Stimulated activated CD4-positive, alpha-beta T cell treated with anti-CD3 and anti-CD28 coated beads, Interleukin-1b, Interleukin-23, amount 100 ng/mL, for 48 hours (primary cell): ENCODE results near the gene ID1.
"Not testable (repeated sequence)": the region's sequence is repeated elsewhere in the genome, so short reads cannot be mapped to it uniquely, and the experiment has no call there.

Experiments
- DNase-seq: peaks from one replicate; pipeline ENCODE4 v3.0.0-alpha.2; 2020

Gene ID1

DNA sequence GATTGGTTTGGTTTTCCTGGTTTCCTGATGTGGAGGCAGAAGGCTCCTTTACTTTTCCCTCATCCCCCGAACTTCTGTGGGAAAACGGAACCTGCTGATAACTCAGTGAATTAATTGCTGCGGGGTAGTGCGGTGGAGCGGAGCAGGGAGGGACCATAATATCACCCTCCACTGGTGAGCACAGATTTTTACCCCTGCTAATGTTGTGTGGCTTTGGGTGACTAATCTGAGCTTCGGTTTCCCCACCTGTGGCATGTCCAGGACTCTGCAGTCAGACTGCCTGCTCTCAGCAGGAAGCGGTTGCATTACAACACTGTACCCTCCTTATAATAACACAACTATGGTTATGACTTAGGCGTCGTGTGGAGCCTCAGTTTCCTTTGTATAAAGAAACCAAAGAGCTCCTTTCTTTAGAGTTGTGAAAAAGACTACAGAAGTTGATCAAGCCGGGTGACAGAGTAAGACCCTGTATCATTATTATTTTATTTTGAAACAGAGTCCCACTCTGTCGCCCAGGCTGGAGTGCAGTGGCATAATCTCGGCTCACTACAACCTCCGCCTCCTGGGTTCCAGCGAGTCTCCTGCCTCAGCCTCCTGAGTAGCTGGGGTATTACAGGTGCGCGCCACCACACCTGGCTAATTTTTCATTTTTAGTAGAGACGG, 2.2 kb upstream of the ID1 start:
- DNase-seq: peak; percentile 70

DNA sequence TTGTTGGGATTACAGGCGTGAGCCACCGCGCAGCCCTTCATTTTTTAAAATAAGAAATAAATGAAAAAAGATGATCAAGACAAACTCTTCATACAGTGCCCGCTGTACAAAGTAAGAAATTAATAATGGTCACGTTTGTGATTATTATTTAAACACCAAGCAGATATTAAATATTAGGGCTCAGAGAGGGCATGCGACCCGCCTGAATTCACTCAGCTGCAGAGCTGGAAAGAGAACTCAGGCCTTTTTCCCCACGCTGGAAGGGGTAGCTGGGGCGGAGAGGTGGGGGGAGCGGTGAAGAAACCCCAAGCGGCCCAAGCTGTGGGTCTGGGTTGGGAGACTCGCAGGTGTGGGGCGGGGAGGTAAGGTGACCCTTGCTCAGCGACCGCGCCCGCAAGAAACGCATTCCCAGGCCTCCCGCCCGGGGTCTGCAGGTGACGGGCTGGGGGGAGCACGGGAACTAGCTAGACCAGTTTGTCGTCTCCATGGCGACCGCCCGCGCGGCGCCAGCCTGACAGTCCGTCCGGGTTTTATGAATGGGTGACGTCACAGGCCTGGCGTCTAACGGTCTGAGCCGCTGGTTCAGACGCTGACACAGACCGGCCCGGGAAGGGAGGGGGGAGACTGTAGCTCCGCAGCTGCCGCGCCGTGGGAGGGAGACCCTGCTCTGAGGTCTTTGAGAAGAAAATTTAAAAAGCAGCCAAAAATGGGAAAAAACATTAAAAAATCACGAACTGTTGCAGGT, 1.1 kb upstream of the ID1 start:
- DNase-seq: peak; percentile 78

DNA sequence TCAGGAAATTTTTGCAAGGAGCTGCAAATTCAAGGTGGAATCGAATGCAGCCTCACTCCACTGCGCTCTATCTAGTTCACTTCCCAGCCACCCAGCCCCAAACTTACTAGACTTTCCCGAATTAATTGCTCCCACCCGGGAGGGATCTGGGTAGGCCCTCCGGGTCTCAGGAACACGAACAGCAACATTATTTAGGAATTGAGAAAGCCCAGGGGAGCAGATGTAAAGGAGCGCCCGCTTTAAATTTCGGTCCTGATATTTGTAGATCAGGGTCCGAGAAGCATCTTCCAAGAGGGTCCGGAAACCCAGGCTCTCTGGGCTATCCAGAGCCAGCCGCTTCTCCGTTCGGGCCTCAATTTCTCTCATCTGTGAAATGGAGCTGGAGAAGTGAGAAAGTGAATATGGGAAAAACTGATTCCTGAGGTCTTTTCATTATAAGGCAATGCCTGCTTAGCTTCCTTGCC, 490 bp upstream of the ID1 start:
- DNase-seq: no peak

DNA sequence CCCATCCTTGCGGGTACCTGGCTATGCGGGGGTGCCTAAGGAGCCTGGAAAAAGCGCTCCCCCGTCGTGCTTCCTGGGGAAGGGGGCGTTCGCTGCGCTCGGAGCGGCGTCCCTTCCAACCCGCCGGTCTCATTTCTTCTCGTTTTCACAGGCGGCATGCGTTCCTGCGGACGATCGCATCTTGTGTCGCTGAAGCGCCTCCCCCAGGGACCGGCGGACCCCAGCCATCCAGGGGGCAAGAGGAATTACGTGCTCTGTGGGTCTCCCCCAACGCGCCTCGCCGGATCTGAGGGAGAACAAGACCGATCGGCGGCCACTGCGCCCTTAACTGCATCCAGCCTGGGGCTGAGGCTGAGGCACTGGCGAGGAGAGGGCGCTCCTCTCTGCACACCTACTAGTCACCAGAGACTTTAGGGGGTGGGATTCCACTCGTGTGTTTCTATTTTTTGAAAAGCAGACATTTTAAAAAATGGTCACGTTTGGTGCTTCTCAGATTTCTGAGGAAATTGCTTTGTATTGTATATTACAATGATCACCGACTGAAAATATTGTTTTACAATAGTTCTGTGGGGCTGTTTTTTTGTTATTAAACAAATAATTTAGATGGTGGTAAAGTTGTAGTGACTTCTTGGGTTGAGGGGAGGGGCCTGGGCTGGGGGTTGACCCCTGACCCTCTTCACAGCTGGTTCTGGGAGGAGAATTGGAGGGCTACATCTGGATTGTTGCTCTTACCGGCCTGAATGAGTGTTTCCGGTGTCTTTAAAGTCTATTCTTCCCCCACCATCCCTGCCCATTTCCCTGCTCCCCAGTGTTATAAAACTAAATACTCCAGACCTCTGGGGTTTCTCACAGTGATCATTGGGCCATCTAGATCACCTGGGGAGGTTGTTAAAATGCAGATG, 1.1 kb downstream of the ID1 start:
- no peak for DNase-seq

DNA sequence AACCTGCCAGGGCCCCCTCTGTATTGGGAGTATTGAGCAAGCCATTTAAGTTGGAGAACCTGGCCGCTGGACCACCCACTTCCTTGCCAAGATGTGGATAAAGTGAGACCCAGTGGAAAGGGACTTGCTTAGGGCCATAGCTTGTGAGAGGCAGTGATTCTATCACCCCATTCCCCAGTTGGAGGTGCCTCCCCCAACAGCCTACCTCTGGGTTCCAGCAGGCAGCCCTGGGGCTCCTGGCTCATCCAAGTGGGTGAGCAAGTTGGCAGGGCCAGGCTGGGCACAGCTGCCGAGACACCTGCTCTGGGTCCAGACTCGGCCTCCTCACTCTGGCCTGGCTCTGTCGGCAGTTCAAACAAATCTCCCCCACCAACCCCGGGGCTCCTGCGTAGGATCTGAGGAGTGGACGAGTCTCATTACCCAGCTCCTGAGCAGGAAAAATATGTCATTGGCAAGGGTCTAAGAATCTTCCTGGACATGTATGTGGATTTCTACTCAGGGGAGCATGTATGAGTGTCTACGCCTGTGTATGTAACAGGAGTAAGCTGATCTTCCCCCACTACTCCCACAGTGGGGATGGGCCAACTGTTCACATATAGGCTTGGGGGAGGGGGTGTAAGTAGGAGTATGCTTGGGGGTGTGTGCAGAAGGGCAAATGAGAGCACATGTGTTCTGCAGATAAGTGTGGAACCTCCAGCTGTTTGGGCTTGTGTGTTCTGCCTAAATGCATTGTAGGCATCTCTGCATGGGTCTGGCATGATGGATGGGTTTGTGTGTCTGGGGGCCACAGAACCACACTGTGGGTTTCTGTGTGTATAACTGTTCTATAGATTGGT, 1.9 kb downstream of the ID1 start:
- DNase-seq: no peak

DNA sequence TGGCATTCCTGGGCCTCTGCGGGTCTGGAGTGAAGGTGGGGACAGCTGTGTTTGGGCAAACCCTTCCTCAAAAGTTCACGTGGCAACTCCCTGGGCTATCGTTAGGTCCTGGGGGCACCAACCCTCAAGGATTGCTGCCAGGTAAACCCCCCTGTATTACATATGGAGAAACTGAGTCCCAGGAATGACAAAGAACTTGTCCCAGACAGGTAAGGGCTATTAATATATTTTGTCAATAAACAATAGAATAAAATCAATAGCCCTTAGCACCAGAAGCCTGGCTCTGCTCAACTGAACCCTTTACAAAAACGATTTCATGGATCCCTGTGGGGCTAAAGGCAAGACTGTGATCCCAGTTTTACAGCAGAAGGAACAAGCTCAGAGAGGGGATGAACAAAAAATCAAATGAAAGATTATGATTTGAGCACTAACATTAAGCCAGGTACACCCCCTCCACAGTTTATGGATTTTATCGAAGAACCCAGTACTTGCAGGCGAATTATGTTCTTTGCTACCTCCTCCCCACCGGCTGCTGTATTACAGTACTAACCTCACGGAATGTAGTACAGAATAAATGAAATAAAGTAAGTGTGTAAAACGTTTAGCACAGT, 2.7 kb downstream of the ID1 start:
- no peak for DNase-seq

DNA sequence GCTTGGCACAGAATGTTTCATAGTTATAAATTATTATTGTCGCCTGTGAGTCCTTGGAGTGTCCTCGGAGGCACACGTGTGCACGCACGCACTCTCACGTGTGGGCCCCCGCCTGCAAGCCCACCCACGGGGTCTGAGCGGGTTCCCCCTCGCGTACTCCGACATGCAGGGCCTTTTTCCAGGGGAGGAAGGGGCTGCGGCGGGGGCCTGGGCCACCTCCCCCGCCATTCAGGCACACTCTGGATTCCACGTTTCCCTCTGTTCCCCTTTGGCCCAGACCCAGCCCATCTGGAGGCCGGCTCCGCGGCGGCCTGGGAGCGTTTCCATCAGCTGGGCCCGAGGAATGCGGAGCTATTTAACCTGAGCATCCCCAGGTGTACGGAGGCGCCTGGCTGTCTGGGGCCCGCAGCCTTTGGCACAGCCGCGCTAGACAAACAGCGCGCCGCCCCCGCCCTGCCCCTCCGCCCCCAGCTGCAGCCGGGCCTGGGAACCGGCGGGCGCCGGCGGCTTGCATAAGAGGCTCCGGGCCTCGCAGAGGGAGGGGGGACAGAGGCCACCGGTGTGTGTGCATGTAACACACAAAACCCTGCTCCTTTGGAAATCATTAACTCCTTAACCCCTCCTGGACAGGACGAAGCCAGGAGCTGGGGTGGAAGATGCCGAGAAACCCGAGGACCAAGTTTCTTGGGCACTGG, 3.3 kb downstream of the ID1 start:
- no peak for DNase-seq

DNA sequence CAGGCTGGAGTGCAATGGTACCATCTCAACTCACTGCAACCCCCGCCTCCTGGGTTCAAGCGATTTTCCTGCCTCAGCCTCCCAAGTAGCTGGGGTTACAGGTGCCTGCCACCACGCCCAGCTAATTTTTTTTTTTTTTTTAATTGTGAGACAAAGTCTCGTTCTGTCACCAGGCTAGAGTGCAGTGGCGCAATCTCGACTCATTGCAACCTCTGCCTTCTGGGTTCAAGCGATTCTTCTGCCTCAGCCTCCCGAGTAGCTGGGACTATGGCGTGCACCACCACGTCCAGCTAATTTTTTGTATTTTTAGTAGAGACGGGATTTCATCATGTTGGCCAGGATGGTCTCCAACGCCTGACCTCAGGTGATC, 7.2 kb downstream of the ID1 start:
- DNase-seq: not testable (repeated sequence)

DNA sequence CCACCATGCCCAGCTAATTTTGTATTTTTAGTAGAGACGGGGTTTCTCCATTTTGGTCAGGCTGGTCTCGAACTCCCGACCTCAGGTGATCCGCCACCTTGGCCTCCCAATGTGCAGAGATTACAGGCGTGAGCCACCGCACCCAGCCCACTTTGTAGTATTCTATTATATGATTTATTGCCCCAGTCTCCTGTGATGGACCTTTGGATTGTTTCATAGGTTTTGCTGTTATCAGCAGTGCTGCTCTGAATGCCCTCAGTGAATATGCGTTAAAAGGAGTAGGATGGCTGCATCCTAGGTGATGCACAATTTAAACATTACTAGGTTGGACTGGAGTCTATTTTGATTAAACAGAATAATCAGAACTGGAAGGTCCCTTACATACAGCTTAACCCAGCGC, 10.3 kb downstream of the ID1 start:
- no peak for DNase-seq

DNA sequence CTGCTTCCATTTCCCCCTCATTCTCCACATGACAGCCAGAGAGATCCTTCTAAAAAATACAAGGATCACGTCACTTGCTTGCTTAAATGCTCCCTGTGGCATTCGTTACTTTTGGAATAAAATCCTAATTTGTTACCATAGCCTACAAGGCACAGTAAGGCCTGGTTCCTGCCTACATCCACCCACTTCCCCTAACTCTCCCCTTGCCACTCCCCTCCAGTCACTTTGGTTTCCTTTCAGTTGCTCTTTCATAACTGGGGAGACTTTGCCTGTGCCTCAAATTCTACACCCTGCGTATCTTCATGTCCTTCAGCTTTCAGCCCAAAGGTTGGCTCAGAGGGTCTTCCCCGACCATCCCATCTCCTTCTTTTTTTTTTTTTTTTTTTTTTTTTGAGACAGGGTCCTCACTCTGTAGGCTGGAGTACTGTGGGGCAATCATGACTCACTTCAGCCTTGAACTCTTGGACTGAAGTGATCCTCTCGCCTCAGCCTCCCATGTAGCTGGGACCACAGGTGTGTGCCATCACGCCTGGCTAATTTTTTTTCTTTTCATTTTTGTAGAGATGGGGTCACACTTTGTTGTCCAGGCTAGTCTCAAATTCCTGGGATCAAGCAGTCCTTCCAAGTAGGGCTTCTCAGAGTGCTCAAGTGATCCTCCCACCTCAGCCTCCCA, 12.5 kb downstream of the ID1 start:
- DNase-seq: no peak

DNA sequence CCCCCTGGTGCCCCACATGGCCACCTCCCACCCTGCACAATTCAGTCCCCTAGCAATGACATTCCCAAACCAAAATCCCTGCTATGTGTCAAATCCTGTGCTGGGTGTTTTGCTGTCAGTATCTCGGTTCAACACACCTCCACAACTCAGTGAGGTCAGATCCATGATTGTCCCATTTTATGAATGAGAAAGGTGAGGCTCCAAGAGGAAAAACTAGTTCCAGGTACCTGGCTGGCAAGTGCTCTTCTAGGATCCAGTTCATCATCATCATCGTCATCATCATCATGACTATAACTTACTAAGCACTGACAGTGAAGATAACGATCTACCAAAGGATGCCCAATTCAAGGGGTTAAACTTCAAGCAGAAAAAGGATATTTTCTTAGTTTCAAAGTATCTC, 15.2 kb downstream of the ID1 start:
- DNase-seq: no peak

DNA sequence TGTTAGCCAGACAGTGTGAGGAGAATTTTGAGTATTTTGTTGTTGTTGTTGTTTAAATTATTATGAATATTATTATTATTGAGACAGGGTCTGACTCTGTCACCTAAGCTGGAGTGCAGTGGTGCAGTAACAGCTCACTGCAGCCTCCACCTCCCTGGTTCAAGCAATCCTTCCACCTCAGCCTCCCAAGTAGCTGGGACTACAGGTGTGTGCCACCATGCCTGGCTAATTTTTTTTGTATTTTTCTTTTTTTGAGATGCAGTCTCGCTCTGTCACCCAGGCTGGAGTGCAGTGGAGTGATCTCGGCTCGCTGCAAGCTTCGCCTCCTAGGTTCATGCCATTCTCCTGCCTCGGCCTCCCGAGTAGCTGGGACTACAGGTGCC, 18.0 kb downstream of the ID1 start:
- DNase-seq: not testable (repeated sequence)

DNA sequence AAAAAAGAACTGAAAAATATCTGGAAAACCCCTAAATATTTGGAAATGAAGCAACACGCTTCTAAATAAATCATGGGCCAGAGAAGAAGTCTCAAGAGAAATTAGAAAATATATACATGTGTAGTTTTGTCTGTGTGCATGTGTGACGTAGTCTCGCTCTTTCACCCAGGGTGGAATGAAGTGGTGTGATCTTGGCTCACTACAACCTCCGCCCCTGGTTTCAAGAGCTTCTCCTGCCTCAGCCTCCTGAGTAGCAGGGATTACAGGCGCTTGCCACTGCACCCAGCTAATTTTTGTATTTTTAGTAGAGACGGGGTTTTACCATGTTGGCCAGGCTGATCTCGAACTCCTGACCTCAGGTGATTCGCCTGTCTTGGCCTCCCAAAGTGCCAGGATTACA, 21.4 kb downstream of the ID1 start:
- DNase-seq: not testable (repeated sequence)

DNA sequence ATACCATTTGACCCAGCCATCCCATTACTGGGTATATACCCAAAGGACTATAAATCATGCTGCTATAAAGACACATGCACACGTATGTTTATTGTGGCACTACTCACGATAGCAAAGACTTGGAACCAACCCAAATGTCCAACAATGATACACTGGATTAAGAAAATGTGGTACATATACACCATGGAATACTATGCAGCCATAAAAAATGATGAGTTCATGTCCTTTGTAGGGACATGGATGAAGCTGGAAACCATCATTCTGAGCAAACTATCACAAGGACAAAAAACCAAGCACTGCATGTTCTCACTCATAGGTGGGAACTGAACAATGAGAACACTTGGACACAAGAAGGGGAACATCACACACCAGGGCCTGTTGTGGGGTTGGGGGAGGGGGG, 23.0 kb downstream of the ID1 start:
- not testable (repeated sequence) for DNase-seq

DNA sequence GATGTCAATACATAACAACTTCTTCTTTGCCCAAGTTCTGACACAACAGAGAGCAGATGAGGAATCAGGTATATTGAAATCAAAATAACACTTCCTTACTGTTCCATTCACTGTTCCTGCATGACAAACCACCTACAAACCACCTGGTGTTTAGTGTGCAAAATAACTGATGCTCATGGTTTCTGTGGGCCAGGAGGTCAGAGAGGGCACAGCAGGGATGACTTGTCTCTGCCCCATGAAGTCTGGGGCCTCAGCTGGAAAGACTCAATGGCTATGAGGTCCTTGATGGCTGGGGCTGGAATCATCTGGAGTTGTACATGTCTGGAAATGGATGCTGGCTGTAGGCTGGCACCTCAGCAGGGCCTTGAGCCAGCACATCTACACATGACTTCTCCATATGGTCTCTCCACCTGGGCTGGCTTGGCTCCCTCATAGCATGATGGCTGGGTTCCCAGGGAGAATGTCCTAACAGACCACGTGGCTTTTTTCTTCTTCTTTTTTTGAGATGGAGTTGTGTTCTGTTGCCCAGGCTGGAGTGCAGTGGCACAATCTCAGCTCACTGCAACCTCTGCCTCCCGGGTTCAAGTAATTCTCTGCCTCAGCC, 25.2 kb downstream of the ID1 start:
- no peak for DNase-seq

DNA sequence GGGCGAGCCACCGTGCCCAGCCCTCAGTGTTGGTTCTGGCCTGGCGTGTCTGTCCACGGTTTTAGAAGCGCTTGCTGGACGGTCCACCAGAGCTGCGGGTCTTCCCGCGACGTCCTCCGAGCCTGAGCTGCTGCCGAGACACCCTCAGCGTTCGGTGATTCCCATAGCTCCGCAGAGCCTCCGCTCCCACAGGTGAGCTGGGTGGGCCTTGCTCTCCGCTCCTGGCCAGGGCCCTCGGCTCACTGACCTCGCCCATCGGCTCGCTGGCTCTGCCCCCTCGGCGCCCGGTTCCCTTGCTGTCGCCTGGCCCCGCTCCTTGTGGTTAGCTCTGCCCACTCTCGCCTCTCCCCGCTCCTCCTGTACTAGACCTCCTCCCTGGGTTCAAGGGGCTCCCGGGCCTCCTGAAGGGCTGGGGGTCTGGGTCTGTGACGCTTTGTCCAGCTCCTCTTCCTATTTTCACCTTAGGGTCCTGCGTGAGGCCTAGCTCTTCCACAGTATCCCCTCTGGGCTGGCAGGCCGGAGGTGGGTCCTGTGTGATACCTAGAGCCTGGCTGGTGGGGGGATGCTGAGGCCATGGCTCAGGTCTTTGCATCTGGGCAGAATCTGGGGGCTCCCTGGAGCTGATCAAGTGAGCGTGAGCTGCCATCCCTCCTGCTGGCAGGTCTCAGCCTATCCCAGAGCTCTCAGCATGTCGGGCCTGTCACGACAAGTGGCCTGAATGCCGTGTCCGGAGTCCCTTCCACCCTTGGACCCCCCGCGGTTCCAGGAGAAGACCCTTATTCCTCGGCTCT, 27.7 kb downstream of the ID1 start:
- no peak for DNase-seq

DNA sequence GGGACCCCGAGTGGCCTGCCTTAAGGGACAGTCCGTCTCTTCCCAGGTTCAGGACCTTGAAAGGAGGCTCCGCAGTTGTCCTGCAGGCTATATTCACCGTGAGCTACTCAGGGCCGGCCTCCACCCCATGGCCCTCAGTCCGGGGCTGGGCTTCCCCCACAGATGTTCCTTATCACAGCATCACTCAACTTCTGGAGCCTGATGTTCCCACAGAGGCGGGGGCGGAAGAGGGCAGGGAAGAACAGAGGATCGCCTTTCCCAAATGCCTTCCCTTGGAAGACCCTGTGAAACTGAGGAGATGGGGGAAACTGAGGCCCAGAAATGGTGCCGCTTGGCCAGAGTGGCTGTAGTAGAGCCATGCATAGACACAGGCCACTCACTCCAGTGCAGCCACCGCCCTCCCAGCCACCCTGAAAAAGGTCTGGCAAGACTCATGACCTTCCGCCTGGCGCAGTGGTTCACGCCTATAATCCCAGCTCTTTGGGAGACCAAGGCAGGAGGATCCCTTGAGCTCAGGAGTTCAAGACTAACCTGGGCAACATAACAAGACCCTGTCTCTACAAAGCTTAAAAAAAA, 28.3 kb downstream of the ID1 start:
- no peak for DNase-seq

DNA sequence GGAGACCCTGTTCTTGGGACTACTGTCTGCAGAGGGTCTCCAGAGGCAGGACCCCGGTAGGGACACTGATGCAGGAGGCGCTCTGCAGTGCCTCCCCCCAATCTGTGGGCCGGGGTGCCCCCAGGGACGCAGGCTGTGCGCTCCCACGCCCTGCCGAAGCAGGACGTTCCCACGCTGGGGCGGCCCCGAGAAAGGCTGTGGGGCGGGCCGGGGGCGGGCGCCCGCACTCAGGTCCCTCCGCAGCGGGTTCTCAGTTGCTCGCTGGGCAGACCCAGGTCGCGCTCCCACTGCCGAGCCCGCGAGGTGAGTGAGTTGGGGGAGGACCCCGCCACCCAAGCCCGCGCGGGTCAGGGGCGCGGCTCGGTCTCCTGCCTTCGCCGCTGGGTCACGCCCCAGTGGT, 32.6 kb downstream of the ID1 start, which contains the start of gene COX4I2:
TSS of gene COX4I2 (plus strand) at position 253 of the 400 bp plus-strand sequence. CDS start 1,106 bp downstream, outside the sequence.
- no peak for DNase-seq

DNA sequence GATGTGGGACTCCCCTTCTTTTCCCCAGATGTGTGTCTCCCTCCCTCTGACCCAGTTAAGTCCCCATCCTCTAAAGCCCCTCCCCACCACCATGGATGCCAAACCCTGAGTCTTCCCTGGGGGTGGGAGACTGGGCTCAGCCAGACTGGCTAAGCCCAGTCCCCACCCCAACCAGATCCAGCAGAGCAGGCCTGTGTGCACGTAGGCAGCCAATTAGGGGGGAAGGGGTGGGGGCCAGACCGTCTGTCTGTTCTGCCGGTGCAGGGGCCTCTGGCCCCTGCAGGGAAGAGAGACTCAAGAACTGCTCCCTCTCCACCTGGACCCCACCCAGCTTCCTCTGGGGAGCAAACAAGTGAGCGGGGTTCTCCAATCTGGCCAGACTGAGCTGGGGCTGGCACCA, 33.2 kb downstream of the ID1 start:
- DNase-seq: no peak
